ENCODE results near the gene RAPH1.

- TF ChIP-seq CTCF (conservative IDR thresholded peaks at IDR 0.05; ENCODE audit: low read depth, low read length), result no peak
- no peak for TF ChIP-seq EZH2 (IDR thresholded peaks at IDR 0.05; ENCODE audit: low read length, unreplicated experiment)
- no peak for TF ChIP-seq EZH2phosphoT487 (IDR thresholded peaks at IDR 0.05; ENCODE audit: borderline replicate concordance, low read length)
Measured at GRCh38 chr2:203584784-203585183, 49.7 kb upstream of the RAPH1 start.
